Cerebellar cortex (tissue), 1 donor: Measurements from ENCODE around the gene MAML3.
"Not testable (repeated sequence)": the region's sequence is repeated elsewhere in the genome, so short reads cannot be mapped to it uniquely, and the experiment has no call there.

ENCODE experiments used
- DNase-seq: peaks from one replicate; pipeline ENCODE4 v3.0.0-alpha.2; 2015; ENCODE audit warnings: low spot score

Gene MAML3

GRCh38 chr4:139721789-139722188 is 432.2 kb downstream of the MAML3 start:
- no peak for DNase-seq

GRCh38 chr4:139720806-139721205 is 433.2 kb downstream of the MAML3 start:
- DNase-seq: no peak

GRCh38 chr4:139719381-139720101 is 434.4 kb downstream of the MAML3 start:
- no peak for DNase-seq

GRCh38 chr4:139718833-139719232 is 435.2 kb downstream of the MAML3 start:
- DNase-seq: no peak

- DNase-seq: no peak
Observed at GRCh38 chr4:139718358-139718757, 435.6 kb downstream of the MAML3 start.

GRCh38 chr4:139715746-139716391 is 438.1 kb downstream of the MAML3 start:
- no peak for DNase-seq

- DNase-seq: no peak
Observed at GRCh38 chr4:139712882-139713281, 441.1 kb downstream of the MAML3 start.

- DNase-seq: peak; percentile 6
Observed at GRCh38 chr4:139711461-139711860, 442.5 kb downstream of the MAML3 start.

- DNase-seq: no peak
Observed at GRCh38 chr4:139710073-139710472, 443.9 kb downstream of the MAML3 start.

- no peak for DNase-seq
Observed at GRCh38 chr4:139709660-139710059, 444.3 kb downstream of the MAML3 start.

GRCh38 chr4:139704915-139705485 is 449.0 kb downstream of the MAML3 start:
- DNase-seq: no peak

GRCh38 chr4:139700568-139700967 is 453.4 kb downstream of the MAML3 start:
- no peak for DNase-seq

GRCh38 chr4:139698167-139698925 is 455.6 kb downstream of the MAML3 start:
- DNase-seq: not testable (repeated sequence)

- no peak for DNase-seq
Observed at GRCh38 chr4:139696491-139696890, 457.5 kb downstream of the MAML3 start.

GRCh38 chr4:139694522-139695107 is 459.4 kb downstream of the MAML3 start:
- DNase-seq: no peak

GRCh38 chr4:139692309-139693012 is 461.5 kb downstream of the MAML3 start:
- peak; percentile 25 for DNase-seq

- no peak for DNase-seq
Observed at GRCh38 chr4:139690419-139690818, 463.6 kb downstream of the MAML3 start.

GRCh38 chr4:139689093-139689722 is 464.8 kb downstream of the MAML3 start:
- no peak for DNase-seq

- DNase-seq: no peak
Observed at GRCh38 chr4:139686988-139687387, 467.0 kb downstream of the MAML3 start.

- no peak for DNase-seq
Observed at GRCh38 chr4:139686130-139686529, 467.9 kb downstream of the MAML3 start.

- DNase-seq: no peak
Observed at GRCh38 chr4:139685180-139685579, 468.8 kb downstream of the MAML3 start.
